A549 treated with AZD9567 at 1 μM for 4 hours (cell line): Measurements from ENCODE around the gene ASF1A. TPM values are rescaled to one million over a fixed set of nuclear protein-coding genes. Genes with fewer than 3 reads are reported as not detected.

Experiments used
- total RNA-seq: library from RNA; stranded (reverse); fragments of 200-300 nt; extraction: Qiagen RNA extraction; gene quantifications from 5 replicates; pipeline ENCODE4 v1.2.3, GENCODE V29; 2022; ENCODE audit not compliant: insufficient read depth

Gene ASF1A
- total RNA-seq = 7.9 to 11.2 TPM (median 8.7 TPM) in 5 replicates

DNA sequence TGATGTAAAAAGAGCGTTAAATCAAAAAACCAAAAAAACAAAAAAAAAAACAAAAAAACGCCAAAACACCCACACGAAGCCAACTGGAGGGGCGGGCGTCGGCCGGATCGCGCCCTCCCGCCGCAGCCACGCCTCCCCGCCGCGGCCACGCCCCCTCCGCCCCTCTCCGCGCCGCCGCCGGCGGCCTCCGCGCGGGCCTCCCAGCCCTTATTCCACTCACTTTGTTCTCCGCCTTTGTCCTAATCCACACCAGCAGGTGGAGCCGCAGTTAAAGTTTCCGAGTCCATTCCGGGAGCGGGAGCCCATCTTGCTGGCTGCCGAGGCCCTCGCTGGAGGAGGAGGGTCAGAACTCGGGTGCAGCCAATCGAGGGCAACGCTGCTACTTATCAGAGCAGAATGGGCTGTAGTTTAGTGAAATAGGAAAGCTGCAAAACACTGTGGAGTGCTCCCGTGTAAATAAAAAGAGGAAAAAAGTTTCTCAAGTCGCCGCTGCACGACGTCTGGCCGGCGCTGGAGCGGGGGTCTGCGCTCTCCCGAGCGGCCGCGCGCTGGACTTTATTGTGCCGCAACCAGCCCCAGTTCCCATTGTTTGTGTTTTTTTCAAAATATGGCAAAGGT lies at the start of gene ASF1A:
ASF1A (plus strand) TSS at position 346 of the 618 bp plus-strand sequence; CDS start at position 608, 262 bp downstream.

DNA sequence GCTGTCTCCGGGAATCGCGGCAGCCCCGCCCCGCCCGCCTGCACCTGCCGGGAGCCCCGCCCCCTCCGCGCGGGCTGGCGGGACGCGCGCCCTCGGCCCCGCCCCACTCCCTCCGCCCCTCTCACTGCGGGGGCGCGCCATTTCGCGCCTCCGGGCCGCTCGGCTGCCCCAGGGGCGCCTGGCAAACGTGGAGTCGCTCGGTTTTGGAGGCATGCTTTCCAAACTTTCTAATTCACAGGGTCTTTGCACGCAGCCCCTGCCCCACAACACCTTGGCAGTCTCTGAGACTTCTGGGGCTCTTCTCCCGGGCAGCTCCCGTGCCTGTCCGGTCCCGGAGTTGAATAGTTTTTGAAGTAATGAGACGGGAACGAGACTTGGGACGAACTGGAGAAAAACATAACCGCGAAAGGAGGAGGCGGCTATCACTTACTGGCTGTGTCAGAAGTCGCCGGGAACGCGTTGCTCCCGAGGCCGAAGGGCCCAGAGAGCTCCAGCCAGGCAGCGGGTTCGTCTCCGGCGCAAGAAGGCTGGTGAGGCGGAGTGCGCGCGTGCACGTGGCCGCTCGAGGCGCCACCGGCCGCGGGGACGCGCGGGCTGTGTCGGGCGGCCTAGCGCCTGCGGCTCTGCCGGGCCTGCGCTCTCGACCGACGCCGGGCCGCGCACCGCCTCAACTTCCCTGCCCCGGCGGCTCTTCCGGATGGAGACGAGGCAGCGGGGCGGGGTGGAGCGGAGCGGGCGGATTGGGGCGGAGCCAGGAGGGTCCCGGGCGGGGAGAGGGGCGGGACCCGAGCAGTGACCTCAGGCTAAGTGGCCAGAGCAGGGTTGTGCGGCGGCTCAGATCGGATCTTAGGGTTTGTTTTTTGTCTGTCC lies 40.7 kb downstream of the ASF1A start, which contains the start of gene MCM9:
MCM9 (minus strand) TSS at position 699 of the 870 bp plus-strand sequence. CDS start 3,436 bp downstream, outside the sequence.

Other genes with a start within 250 kb of the ASF1A start
- gene CEP85L, start 242.6 kb upstream of the ASF1A start, total RNA-seq = 0.91 to 1.9 TPM (median 1.7 TPM) in 5 replicates
- 3.9 to 5.5 TPM (median 4.6 TPM) in 5 replicates for gene MCM9, start 41.0 kb downstream of the ASF1A start, total RNA-seq
- gene FAM184A, start 184.5 kb downstream of the ASF1A start, total RNA-seq = 0.03 to 0.08 TPM in 2 of 5 replicates, not detected in the others